H4 (cell line): ENCODE data around the gene COL11A2. TPM values are rescaled to one million over a fixed set of nuclear protein-coding genes. Genes with fewer than 3 reads are reported as not detected.

Experiments used
- DNase-seq: peaks from one replicate; pipeline ENCODE4 v3.0.0-alpha.2; 2015; ENCODE audit warnings: low spot score
- total RNA-seq: library from RNA; depleted of rRNA; stranded (reverse); fragments of >200 nt; shearing (Covaris generic); gene quantifications from 2 replicates; pipeline ENCODE4 v1.2.3, GENCODE V29; 2014; rRNA removed

Gene COL11A2
- total RNA-seq, 1 experiment from 2014 or later, result 0.39 TPM

DNA sequence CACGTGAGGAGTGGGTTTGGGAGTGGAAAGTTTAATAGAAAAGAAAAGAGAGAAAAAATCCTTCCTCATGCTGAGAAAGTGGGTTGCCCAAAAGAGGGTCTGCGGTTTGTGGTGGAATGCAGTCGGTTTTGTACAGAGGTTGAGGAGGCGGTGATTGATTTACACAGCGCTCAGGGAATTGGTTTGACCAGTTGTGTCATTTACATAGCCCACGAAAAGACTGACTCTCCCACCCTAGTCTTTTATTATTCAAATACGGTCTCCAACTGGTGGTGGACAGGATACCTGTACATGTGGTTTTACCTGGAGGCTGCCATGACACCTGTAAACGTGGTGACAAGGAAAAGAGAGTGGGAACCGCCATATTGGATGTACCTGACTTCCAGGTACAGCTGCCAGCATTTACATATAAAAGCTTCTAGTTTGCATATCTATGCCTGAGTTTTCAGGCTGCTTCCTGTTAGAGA is 74.4 kb downstream of the COL11A2 start:
- DNase-seq, result no peak

DNA sequence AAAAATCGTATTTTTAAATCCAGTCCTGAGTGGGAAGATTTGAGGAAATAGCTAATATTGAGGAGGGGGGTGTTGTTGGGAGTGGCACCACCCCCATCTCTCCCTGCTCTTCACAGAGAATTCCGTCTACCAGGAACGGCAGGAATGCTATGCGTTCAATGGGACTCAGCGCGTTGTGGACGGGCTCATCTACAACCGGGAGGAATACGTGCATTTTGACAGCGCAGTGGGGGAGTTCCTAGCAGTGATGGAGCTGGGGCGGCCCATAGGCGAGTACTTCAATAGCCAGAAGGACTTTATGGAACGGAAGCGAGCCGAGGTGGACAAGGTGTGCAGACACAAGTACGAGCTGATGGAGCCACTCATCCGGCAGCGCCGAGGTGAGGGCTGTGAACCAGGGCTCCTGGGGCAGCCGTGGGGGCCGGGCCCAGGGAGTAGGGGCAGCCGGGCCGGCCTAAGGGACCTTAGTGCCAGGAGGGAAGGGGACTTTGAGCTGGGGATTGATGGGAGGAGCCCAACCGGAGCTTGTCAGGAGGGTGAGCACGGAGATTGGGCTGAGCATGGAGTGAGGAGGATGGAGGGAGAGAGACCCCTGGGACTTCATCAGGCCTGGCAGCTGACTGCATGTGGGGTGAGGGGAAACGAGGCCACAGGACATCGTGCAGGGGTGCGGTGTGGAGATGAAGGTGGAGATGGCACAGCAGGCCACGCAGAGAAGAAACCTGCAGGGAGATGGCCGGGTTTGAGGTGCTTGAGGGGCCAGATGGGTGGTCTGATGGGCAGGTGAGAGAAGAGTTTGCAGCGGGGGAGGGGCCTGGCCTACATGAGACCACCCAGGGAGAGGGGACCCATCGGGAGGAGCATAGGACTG is 75.2 kb downstream of the COL11A2 start:
- DNase-seq, result no peak

DNA sequence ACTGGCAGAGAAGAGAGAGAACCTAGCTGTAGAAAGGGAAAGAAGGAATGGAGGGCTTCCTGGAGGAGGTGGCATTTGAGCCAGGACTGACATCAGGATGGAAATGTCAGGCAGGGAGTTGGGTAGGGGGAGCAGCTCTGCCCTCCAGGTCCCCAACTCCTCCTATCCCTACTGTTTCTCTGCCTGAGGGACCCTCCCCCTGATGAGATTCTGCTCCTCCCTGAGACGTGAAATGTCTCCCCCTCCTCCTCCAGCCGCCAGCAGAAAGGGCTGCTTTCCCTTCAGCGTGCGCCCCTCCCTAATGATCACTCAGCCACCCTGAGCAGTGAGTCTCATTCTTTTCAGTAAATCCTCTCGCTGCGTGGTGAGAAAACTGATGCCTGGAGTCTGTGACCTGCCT is 75.8 kb downstream of the COL11A2 start:
- DNase-seq, result no peak

DNA sequence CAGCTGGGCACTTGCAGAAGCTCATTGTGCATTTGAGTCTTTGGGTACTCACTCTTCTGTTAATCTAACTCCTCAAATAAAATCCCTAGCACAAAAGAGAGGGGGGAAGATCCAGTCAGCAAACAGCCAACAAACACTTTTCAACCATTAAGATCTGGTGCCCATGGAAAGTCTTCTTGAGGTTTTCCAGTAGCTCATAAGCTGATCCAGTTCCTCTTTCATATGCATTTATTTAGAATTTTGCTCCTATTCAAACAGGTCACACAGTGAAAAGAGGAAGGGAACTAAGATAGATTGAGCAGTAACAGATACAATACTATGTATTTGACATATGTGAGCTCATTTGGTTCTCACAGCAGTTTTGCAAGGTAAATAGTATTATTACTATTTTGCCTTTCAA is 77.9 kb downstream of the COL11A2 start:
- DNase-seq, result no peak

DNA sequence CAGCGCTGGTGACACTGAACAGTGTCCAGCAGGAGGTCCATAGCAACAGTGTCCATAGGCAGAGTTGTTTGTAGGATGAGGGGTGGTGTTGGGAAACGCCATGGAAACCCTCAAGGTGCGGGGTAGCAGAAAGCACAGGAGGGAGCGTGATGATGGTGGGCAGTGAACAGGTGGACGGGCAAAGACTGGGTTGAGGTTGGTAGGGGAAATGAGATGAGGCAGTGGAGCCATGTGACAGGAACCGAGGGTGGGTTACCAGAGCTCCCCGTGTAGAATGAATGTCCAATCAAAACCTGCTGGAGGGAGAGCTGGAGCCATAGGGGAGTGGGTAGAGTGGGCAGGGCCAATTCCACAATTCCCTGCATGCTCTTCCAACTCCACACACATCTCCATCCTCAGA is 78.5 kb downstream of the COL11A2 start:
- no peak for DNase-seq

Other genes with a start within 250 kb of the COL11A2 start
- 10.3 and 13.0 TPM in 2 replicates for gene HLA-DMA, start 239.4 kb downstream of the COL11A2 start, total RNA-seq
- 52.2 and 57.6 TPM in 2 replicates for gene BRD2, start 223.9 kb downstream of the COL11A2 start, total RNA-seq
- 0.14 TPM in 1 of 2 replicates, not detected in the other for gene HLA-DOA, start 182.9 kb downstream of the COL11A2 start, total RNA-seq
- 5.2 and 5.4 TPM in 2 replicates for gene HLA-DPA1, start 118.8 kb downstream of the COL11A2 start, total RNA-seq
- gene HLA-DPB1, start 116.5 kb downstream of the COL11A2 start, total RNA-seq, result 25.4 and 47.3 TPM in 2 replicates
- gene RXRB, start 8.2 kb upstream of the COL11A2 start, total RNA-seq, result 7.8 and 8.3 TPM in 2 replicates
- gene SLC39A7, start 8.4 kb upstream of the COL11A2 start, total RNA-seq, result 64.8 and 69.5 TPM in 2 replicates
- 1.2 and 5.6 TPM in 2 replicates for gene HSD17B8, start 12.2 kb upstream of the COL11A2 start, total RNA-seq
- 26.9 and 29.3 TPM in 2 replicates for gene RING1, start 16.0 kb upstream of the COL11A2 start, total RNA-seq
- gene VPS52, start 79.4 kb upstream of the COL11A2 start, total RNA-seq, result 16.9 and 38.9 TPM in 2 replicates
- 2,534 and 2,796 TPM in 2 replicates for gene RPS18, start 79.6 kb upstream of the COL11A2 start, total RNA-seq
- not detected in 2 replicates for gene B3GALT4, start 84.7 kb upstream of the COL11A2 start, total RNA-seq
- gene WDR46, start 96.8 kb upstream of the COL11A2 start, total RNA-seq, result 89.0 and 99.5 TPM in 2 replicates
- gene PFDN6, start 97.1 kb upstream of the COL11A2 start, total RNA-seq, result 85.0 and 105 TPM in 2 replicates
- gene RGL2, start 106.5 kb upstream of the COL11A2 start, total RNA-seq, result 14.7 and 17.5 TPM in 2 replicates
- 56.5 and 69.8 TPM in 2 replicates for gene TAPBP, start 121.6 kb upstream of the COL11A2 start, total RNA-seq
- 7.9 and 11.3 TPM in 2 replicates for gene ZBTB22, start 125.3 kb upstream of the COL11A2 start, total RNA-seq
- gene DAXX, start 130.5 kb upstream of the COL11A2 start, total RNA-seq, result 45.4 and 73.9 TPM in 2 replicates
- gene KIFC1, start 199.4 kb upstream of the COL11A2 start, total RNA-seq, result 52.4 and 67.2 TPM in 2 replicates
- gene PHF1, start 218.5 kb upstream of the COL11A2 start, total RNA-seq, result 20.4 and 20.5 TPM in 2 replicates
- 183 and 222 TPM in 2 replicates for gene CUTA, start 225.6 kb upstream of the COL11A2 start, total RNA-seq
- gene SYNGAP1, start 227.6 kb upstream of the COL11A2 start, total RNA-seq, result 0.37 and 0.75 TPM in 2 replicates